ENCODE measurements around the gene AADACL3.

Gene AADACL3

GRCh38 chr1:12769976-12770505, 54.1 kb downstream of the AADACL3 start:
- no peak for DNase-seq (ENCODE audit: low read depth)
- TF ChIP-seq, protein P1, sequence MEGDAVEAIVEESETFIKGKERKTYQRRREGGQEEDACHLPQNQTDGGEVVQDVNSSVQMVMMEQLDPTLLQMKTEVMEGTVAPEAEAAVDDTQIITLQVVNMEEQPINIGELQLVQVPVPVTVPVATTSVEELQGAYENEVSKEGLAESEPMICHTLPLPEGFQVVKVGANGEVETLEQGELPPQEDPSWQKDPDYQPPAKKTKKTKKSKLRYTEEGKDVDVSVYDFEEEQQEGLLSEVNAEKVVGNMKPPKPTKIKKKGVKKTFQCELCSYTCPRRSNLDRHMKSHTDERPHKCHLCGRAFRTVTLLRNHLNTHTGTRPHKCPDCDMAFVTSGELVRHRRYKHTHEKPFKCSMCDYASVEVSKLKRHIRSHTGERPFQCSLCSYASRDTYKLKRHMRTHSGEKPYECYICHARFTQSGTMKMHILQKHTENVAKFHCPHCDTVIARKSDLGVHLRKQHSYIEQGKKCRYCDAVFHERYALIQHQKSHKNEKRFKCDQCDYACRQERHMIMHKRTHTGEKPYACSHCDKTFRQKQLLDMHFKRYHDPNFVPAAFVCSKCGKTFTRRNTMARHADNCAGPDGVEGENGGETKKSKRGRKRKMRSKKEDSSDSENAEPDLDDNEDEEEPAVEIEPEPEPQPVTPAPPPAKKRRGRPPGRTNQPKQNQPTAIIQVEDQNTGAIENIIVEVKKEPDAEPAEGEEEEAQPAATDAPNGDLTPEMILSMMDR (IDR thresholded peaks at IDR 0.05; ENCODE audit: low read depth, low read length) = no peak
- TF ChIP-seq MYC (IDR thresholded peaks at IDR 0.05; ENCODE audit: low read depth, low read length) (no peak), MAX (IDR thresholded peaks at IDR 0.05; ENCODE audit: low read depth, low read length) (no peak), POLR2A (IDR thresholded peaks at IDR 0.05; ENCODE audit: extremely low read depth, insufficient read length) (no peak)
- no peak overlapping the region for H3K4me3 ChIP-seq (ENCODE audit: low read depth, low read length)

DNA sequence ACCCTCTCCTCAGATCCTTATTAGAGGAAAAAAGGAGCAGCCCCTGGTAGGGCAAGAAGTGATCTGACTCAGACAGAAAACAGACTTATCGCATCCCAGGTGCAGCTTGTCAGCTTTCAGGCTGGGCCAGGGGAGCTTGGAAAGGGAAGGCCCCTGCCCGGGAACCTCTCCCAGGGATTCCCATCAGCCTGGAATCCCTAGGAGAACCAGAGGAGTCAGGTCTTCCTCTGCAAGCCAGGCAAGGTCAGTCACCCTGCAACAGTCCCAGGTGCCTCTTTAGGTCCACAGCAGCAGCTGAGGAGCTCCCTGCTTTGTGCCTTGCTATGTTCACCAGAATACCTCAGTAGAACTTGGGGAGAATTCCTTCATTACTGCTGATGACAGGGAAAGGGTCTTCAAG, 54.7 kb downstream of the AADACL3 start:
- no peak for DNase-seq (ENCODE audit: low read depth)
- H3K4me3 ChIP-seq (ENCODE audit: low read depth, low read length) = no peak overlapping the region
- no peak for TF ChIP-seq POLR2A (IDR thresholded peaks at IDR 0.05; ENCODE audit: extremely low read depth, insufficient read length)
- TF ChIP-seq, protein P1 (IDR thresholded peaks at IDR 0.05; ENCODE audit: low read depth, low read length) = no peak
- no peak for TF ChIP-seq MYC (IDR thresholded peaks at IDR 0.05; ENCODE audit: low read depth, low read length)
- TF ChIP-seq MAX (IDR thresholded peaks at IDR 0.05; ENCODE audit: low read depth, low read length) = no peak

- no peak overlapping the region for H3K4me3 ChIP-seq (ENCODE audit: low read depth, low read length)
- DNase-seq (ENCODE audit: low read depth) = no peak
- no peak for TF ChIP-seq POLR2A (IDR thresholded peaks at IDR 0.05; ENCODE audit: extremely low read depth, insufficient read length)
- no peak for TF ChIP-seq MYC (IDR thresholded peaks at IDR 0.05; ENCODE audit: low read depth, low read length)
- TF ChIP-seq MAX (IDR thresholded peaks at IDR 0.05; ENCODE audit: low read depth, low read length) = no peak
- TF ChIP-seq, protein P1 (IDR thresholded peaks at IDR 0.05; ENCODE audit: low read depth, low read length) = no peak
These were observed 55.3 kb downstream of the AADACL3 start for GRCh38 chr1:12771186-12771585.

- DNase-seq (ENCODE audit: low read depth) = no peak
- TF ChIP-seq MYC (IDR thresholded peaks at IDR 0.05; ENCODE audit: low read depth, low read length) (no peak), POLR2A (IDR thresholded peaks at IDR 0.05; ENCODE audit: extremely low read depth, insufficient read length) (no peak), MAX (IDR thresholded peaks at IDR 0.05; ENCODE audit: low read depth, low read length) (no peak)
- TF ChIP-seq, protein P1 (IDR thresholded peaks at IDR 0.05; ENCODE audit: low read depth, low read length) = no peak
- no peak overlapping the region for H3K4me3 ChIP-seq (ENCODE audit: low read depth, low read length)
These were observed 56.6 kb downstream of the AADACL3 start for GRCh38 chr1:12772520-12772919.

DNA sequence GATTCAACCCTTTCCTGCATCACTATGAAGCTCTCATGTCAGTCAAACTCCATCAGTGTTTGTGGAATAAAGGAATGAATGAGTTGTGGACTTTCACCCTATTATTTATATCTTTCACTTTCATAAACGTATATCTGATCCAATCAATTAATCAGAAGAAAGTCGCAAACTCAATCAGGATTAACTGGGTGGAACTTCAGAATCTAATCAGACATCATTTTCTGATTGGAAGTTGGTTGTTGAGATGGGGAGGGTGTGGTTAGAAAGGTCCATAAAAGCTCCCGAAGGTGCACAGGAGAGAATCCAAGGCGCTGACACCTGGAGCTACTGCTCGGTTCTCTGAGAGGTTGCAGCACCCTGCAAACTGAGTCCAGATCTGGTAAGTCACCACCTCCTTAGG, 57.5 kb downstream of the AADACL3 start, which contains the start of gene PRAMEF12:
TSS of gene PRAMEF12 (plus strand) at position 301 of the 400 bp plus-strand sequence. CDS start 1,130 bp downstream, outside the sequence.
- TF ChIP-seq POLR2A (IDR thresholded peaks at IDR 0.05; ENCODE audit: extremely low read depth, insufficient read length) = no peak
- TF ChIP-seq, protein P1 (IDR thresholded peaks at IDR 0.05; ENCODE audit: low read depth, low read length) = no peak
- no peak for TF ChIP-seq MAX (IDR thresholded peaks at IDR 0.05; ENCODE audit: low read depth, low read length)
- TF ChIP-seq MYC (IDR thresholded peaks at IDR 0.05; ENCODE audit: low read depth, low read length) = no peak
- DNase-seq (ENCODE audit: low read depth) = no peak
- no peak within 1 kb of the TSS for H3K4me3 ChIP-seq (ENCODE audit: low read depth, low read length)
